PC-9 (cell line): ENCODE results near the gene BCKDHB. TPM values are rescaled to one million over a fixed set of nuclear protein-coding genes. Genes with fewer than 3 reads are reported as not detected.

ENCODE experiments used
- BruUV-seq: library from RNA; stranded (reverse); fragments of 400-500 nt; replicated peaks from 2 replicates; lab custom pipeline; 2021; lab: Mats Ljungman, UMichigan
- CTCF ChIA-PET: fragments of 300-600 bp; sonication (Branson Sonifier 250); formaldehyde crosslinking; loops from one replicate; lab custom pipeline; 2022; ENCODE audit warnings: antibody characterized with exemption; lab: Charles Lee
- POLR2A ChIA-PET: fragments of 300-600 bp; sonication (Branson Sonifier 250); formaldehyde crosslinking; loops from one replicate; lab custom pipeline; 2022; ENCODE audit warnings: antibody characterized with exemption; ENCODE audit not compliant: unreplicated experiment; lab: Charles Lee
- DNase-seq, 2 experiments: peaks; one replicate each; pipeline versions ENCODE4 v3.0.0 to v3.0.0-alpha.2; 2015 to 2022; ENCODE audit warnings: mixed read lengths in 1 of 2
- H2AFZ ChIP-seq: fragments of 200-600 bp; sonication (generic); 2 replicates; pipeline ENCODE4 v1.8.1; 2017; ENCODE audit warnings: antibody characterized with exemption
- H3F3A ChIP-seq: fragments of 200-600 bp; sonication (generic); 2 replicates; pipeline ENCODE4 v1.8.1; 2017; ENCODE audit warnings: antibody characterized with exemption, mild to moderate bottlenecking, low read depth; ENCODE audit not compliant: insufficient read depth
- H3K27ac ChIP-seq: fragments of 200-600 bp; sonication (generic); 2 replicates; pipeline ENCODE4 v1.6.1; 2016; ENCODE audit warnings: mixed run types
- H3K27me3 ChIP-seq: fragments of 200-600 bp; sonication (generic); 2 replicates; pipeline ENCODE4 v1.6.1; 2016; ENCODE audit warnings: low read depth, mixed run types; ENCODE audit not compliant: insufficient read depth
- H3K36me3 ChIP-seq: fragments of 200-600 bp; sonication (generic); 2 replicates; pipeline ENCODE4 v1.6.1; 2016; ENCODE audit warnings: low read depth, mixed run types
- H3K4me1 ChIP-seq: fragments of 200-600 bp; sonication (generic); replicated peaks from 2 replicates; pipeline ENCODE4 v1.6.1; 2016; ENCODE audit warnings: mixed run types; ENCODE audit not compliant: insufficient read depth
- H3K4me2 ChIP-seq: fragments of 200-600 bp; sonication (generic); 2 replicates; pipeline ENCODE4 v1.6.1; 2017; ENCODE audit warnings: mixed run types
- H3K4me3 ChIP-seq: fragments of 200-600 bp; sonication (generic); 2 replicates; pipeline ENCODE4 v1.6.1; 2016; ENCODE audit warnings: mixed run types
- H3K79me2 ChIP-seq: fragments of 200-600 bp; sonication (generic); 2 replicates; pipeline ENCODE4 v1.6.1; 2017; ENCODE audit warnings: low read depth, mixed run types
- H3K9me2 ChIP-seq: fragments of 200-600 bp; sonication (generic); 2 replicates; pipeline ENCODE4 v1.8.1; 2017; ENCODE audit warnings: mild to moderate bottlenecking; ENCODE audit not compliant: insufficient read depth
- H3K9me3 ChIP-seq: fragments of 200-600 bp; sonication (generic); 2 replicates; pipeline ENCODE4 v1.8.1; 2016; ENCODE audit warnings: low read depth; ENCODE audit not compliant: insufficient read depth
- H4K20me1 ChIP-seq: fragments of 200-600 bp; sonication (generic); 2 replicates; pipeline ENCODE4 v1.8.1; 2017; ENCODE audit not compliant: insufficient read depth
- CTCF ChIP-seq: fragments of 200-600 bp; sonication (generic); conservative IDR thresholded peaks from 2 replicates; pipeline ENCODE4 v1.6.1; 2017; ENCODE audit warnings: mixed run types, antibody characterized with exemption, mild to moderate bottlenecking, moderate library complexity
- EZH2 ChIP-seq: fragments of 200-600 bp; sonication (generic); IDR thresholded peaks from 2 replicates; pipeline ENCODE4 v1.8.0; 2017; ENCODE audit warnings: antibody characterized with exemption, low read depth
- intact Hi-C: fragments of 100-400 bp; cut with micrococcal nuclease; formaldehyde crosslinking; loops from one replicate; pipeline ENCODE4 v1.10.0; 2022; ENCODE audit not compliant: unreplicated experiment
- total RNA-seq: library from RNA; stranded (reverse); gene quantifications from 2 replicates; pipeline ENCODE4 v1.2.3, GENCODE V29; 2021

BCKDHB gene
- total RNA-seq, 1 experiment from 2014 or later, result 29.7 TPM

- BruUV-seq, result no TSS peak
- no peaks in the 10 kb centered on the region for H3K9me2 ChIP-seq
- no peaks in the 10 kb centered on the region for H3F3A ChIP-seq
- ChIA-PET POLR2A (no interaction called here), CTCF (interaction anchor here (0.7 kb wide), 2 partner anchors 75 to 329 kb away, joined by 3 read pairs; no protein-coding TSS in a partner anchor)
- no peaks in the 10 kb centered on the region for H3K79me2 ChIP-seq
- no peaks in the 10 kb centered on the region for H4K20me1 ChIP-seq
- DNase-seq, result peak in 1 of 2 experiments; percentile 60
- intact Hi-C loops, result loop anchor here (5.0 to 10.0 kb wide), 3 partner anchors 136 to 396 kb away; no protein-coding TSS in a partner anchor
- peak; percentile 73 for TF ChIP-seq CTCF
- no peak for TF ChIP-seq EZH2
- no peak overlapping the region for H3K4me3 ChIP-seq
- no peaks in the 10 kb centered on the region for H3K4me1 ChIP-seq
- H3K4me2 ChIP-seq, result no peak overlapping the region
- no peaks in the 10 kb centered on the region for H3K27me3 ChIP-seq
- no peaks in the 10 kb centered on the region for H3K9me3 ChIP-seq
- no peaks in the 10 kb centered on the region for H3K36me3 ChIP-seq
- H2AFZ ChIP-seq, result no peak overlapping the region
- H3K27ac ChIP-seq, result no peak overlapping the region
Measured at GRCh38 chr6:80338201-80338836, 231.8 kb downstream of the BCKDHB start.

GRCh38 chr6:80339421-80339820 lies 232.9 kb downstream of the BCKDHB start:
- DNase-seq, result no peak
- intact Hi-C loops, result loop anchor here (5.0 to 10.0 kb wide), 3 partner anchors 135 to 395 kb away; no protein-coding TSS in a partner anchor
- no peaks in the 10 kb centered on the region for H3K27me3 ChIP-seq
- H3K27ac ChIP-seq, result no peak overlapping the region
- H3K4me2 ChIP-seq, result no peak overlapping the region
- H2AFZ ChIP-seq, result no peak overlapping the region
- H3K4me1 ChIP-seq, result no peaks in the 10 kb centered on the region
- no peaks in the 10 kb centered on the region for H3F3A ChIP-seq
- no peaks in the 10 kb centered on the region for H3K79me2 ChIP-seq
- no peaks in the 10 kb centered on the region for H3K9me3 ChIP-seq
- no peak overlapping the region for H3K4me3 ChIP-seq
- H3K9me2 ChIP-seq, result no peaks in the 10 kb centered on the region
- H3K36me3 ChIP-seq, result no peaks in the 10 kb centered on the region
- ChIA-PET CTCF (no interaction called here), POLR2A (no interaction called here)
- BruUV-seq, result no TSS peak
- H4K20me1 ChIP-seq, result no peaks in the 10 kb centered on the region
- no peak for TF ChIP-seq EZH2
- TF ChIP-seq CTCF, result no peak

- H3K4me2 ChIP-seq, result no peak overlapping the region
- intact Hi-C loops, result no loop called here
- no peaks in the 10 kb centered on the region for H3K9me2 ChIP-seq
- no TSS peak for BruUV-seq
- no peaks in the 10 kb centered on the region for H3K27me3 ChIP-seq
- H3K27ac ChIP-seq, result no peak overlapping the region
- no peaks in the 10 kb centered on the region for H3K9me3 ChIP-seq
- H2AFZ ChIP-seq, result no peak overlapping the region
- POLR2A ChIA-PET, result no interaction called here
- H4K20me1 ChIP-seq, result no peaks in the 10 kb centered on the region
- H3K4me1 ChIP-seq, result no peaks in the 10 kb centered on the region
- no peaks in the 10 kb centered on the region for H3K79me2 ChIP-seq
- H3F3A ChIP-seq, result no peaks in the 10 kb centered on the region
- no peaks in the 10 kb centered on the region for H3K36me3 ChIP-seq
- DNase-seq, result no peak
- no peak overlapping the region for H3K4me3 ChIP-seq
- TF ChIP-seq CTCF, result no peak
- TF ChIP-seq EZH2, result no peak
- CTCF ChIA-PET, result no interaction called here
Measured at GRCh38 chr6:80340280-80340679, 233.8 kb downstream of the BCKDHB start.
